Suprapubic skin (tissue), 4 donors: ENCODE results near the gene CTNNAL1. TPM values are rescaled to one million over a fixed set of nuclear protein-coding genes. Genes with fewer than 3 reads are reported as not detected.
A peak's percentile ranks its signal among the peaks of the same experiment; 100 is the strongest.

Experiments used
- DNase-seq, 2 donors: peaks; one replicate each; pipeline ENCODE4 v3.0.0-alpha.2; 2019; ENCODE audit warnings: low spot score in 2 of 2
- H3K27ac ChIP-seq: fragments of 200-600 bp; sonication (generic); one replicate; pipeline ENCODE4 v1.5.1; 2019
- H3K27me3 ChIP-seq: fragments of 200-600 bp; sonication (generic); one replicate; pipeline ENCODE4 v1.5.1; 2019
- H3K36me3 ChIP-seq: fragments of 200-600 bp; sonication (generic); one replicate; pipeline ENCODE4 v1.5.1; 2019
- H3K4me1 ChIP-seq: fragments of 200-600 bp; sonication (generic); one replicate; pipeline ENCODE4 v1.5.1; 2019
- H3K4me3 ChIP-seq: fragments of 200-600 bp; sonication (generic); one replicate; pipeline ENCODE4 v1.5.1; 2019; ENCODE audit warnings: mild to moderate bottlenecking
- H3K9me3 ChIP-seq: fragments of 200-600 bp; sonication (generic); one replicate; pipeline ENCODE4 v1.5.1; 2019
- CTCF ChIP-seq, 2 donors: fragments of 200-600 bp in 1 of 2; fragments of 450-650 bp in 1 of 2; sonication (generic) in 1 of 2; IDR thresholded peaks; one replicate each; pipeline ENCODE4 v1.5.1; 2016 to 2019; ENCODE audit warnings: antibody characterized with exemption in 2 of 2, mild to moderate bottlenecking in 1 of 2, moderate library complexity in 1 of 2
- EP300 ChIP-seq: sonication (generic); formaldehyde crosslinking; IDR thresholded peaks from one replicate; pipeline ENCODE4 v1.6.1; 2017; ENCODE audit warnings: antibody characterized with exemption
- POLR2A ChIP-seq, 2 donors: fragments of 450-650 bp; IDR thresholded peaks; one replicate each; pipeline ENCODE4 v1.6.1; 2017; ENCODE audit warnings: antibody characterized with exemption in 2 of 2, mild to moderate bottlenecking in 2 of 2, moderate library complexity in 2 of 2
- POLR2AphosphoS5 ChIP-seq, 3 donors: sonication (generic); formaldehyde crosslinking; IDR thresholded peaks; one replicate each; pipeline ENCODE4 v1.6.1; 2017; ENCODE audit warnings: antibody characterized with exemption in 3 of 3
- WGBS: methylation state at CpG from one replicate; pipeline ENCODE4 v1.1.5; 2018; 5-methylcytosine and 5-hydroxymethylcytosine counted together
- total RNA-seq, 4 donors: library from RNA; depleted of rRNA; stranded (reverse); fragments of >200 nt; gene quantifications; one replicate each; pipeline ENCODE4 v1.1.0, GENCODE V29; 2016

Gene CTNNAL1
- total RNA-seq, 4 donors from 2014 or later, result 13.0 to 23.2 (median 16.0) TPM

DNA sequence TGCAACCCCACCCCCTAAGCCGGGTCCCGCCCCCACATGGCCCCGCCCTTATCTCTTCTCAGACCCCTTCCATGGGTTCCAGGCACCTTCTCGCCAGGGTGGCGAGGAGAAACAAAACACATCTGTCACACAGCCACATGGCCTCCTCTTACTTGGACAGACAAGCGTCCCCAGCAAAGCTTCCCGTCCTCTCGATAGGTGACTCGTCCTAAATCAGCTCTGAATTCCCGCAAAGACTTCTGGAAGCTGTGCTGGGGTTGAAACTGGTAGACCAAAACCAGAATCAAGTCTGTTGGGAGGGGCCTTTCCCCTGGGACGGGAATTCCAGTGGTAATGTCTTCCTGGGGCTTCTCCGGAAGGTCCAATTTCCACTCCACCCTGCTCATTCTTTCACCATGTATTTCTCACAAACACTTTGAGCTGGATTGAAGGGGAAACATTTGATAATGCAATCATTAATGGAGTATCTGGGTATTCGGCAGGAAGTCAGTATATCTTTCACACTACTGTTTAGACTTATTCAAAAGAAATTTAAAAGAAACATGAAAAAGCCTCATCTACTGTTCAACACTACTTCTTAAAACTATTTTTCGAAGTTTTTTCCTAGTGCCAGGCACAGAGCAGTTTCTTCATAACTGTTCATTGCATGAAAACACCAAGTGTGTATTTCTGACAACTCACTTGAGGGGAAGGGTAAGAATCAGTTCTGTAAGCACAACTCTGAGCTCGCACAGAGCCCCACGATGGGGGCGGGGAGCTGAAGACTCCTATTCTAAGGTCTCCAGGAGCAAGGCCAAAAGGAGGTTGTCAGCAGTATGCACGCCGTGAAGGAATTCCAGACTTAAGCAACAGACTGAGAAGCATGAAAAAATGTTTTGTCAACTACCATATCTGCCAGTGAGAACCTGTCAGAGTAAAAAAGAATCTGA lies 644 bp upstream of the CTNNAL1 start:
- H3K4me1 ChIP-seq, result peaks cover 41% of the 10 kb centered on the region
- peak overlapping the region; percentile 95 for H3K27ac ChIP-seq
- DNase-seq, result no peak
- TF ChIP-seq EP300 (no peak), POLR2AphosphoS5 (IDR thresholded peaks at IDR 0.05) (no peak), CTCF (IDR thresholded peaks at IDR 0.05) (no peak), POLR2A (IDR thresholded peaks at IDR 0.05) (no peak)
- H3K9me3 ChIP-seq, result no peaks in the 10 kb centered on the region
- peak overlapping the region; percentile 90 for H3K4me3 ChIP-seq
- WGBS, result 15% methylated on average over 16 of the region's 19 CpGs
- no peaks in the 10 kb centered on the region for H3K36me3 ChIP-seq
- no peaks in the 10 kb centered on the region for H3K27me3 ChIP-seq

DNA sequence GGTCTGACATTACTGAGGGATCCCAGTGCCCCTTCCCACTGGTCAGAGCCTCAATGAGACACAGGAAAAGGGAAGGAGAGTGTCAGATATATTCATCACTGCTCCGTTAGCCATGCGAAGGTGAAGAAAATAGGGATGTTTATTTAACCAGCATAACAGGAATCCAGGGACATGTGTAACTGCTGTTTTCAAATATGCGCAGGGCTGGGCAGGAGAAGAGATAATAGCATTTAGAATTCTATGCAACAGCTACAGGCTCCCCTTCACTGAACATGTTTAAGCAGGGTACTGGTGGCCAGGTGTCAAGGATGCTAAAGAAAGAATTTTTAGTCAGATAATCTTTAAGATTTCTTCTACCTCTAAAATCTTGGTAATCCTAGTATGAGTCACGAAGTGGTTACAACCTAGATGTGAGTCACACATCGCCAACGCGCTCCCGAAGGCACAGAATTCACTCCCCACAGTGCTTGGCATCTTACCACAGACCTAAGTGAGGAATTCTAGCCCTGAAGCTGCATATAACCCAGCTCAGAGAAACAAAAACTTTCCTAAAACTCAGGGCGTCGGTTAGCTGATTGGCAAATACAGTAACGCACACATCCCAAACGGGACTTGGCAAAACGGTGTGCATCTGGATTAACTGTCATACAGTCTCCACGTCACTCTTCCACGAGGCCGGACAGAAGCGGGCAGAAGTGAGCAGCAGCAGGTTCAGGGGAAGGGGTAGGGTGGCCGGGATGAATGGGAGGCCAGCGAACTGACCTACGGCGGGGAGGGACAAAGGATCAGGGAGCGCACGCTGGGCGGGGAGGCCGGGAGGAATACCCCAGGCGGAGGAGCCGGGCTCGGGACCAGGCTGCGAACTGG lies 1.1 kb downstream of the CTNNAL1 start:
- H3K4me1 ChIP-seq, result peaks cover 41% of the 10 kb centered on the region

GRCh38 chr9:109011231-109011671 lies 2.0 kb downstream of the CTNNAL1 start:
- H3K4me1 ChIP-seq, result peaks cover 41% of the 10 kb centered on the region
- no peak for DNase-seq
- H3K4me3 ChIP-seq, result no peak overlapping the region
- no peaks in the 10 kb centered on the region for H3K36me3 ChIP-seq
- TF ChIP-seq POLR2A (IDR thresholded peaks at IDR 0.05) (no peak), EP300 (no peak), POLR2AphosphoS5 (IDR thresholded peaks at IDR 0.05) (no peak), CTCF (IDR thresholded peaks at IDR 0.05) (no peak)
- peak overlapping the region; percentile 53 for H3K27ac ChIP-seq
- H3K9me3 ChIP-seq, result no peaks in the 10 kb centered on the region
- no peaks in the 10 kb centered on the region for H3K27me3 ChIP-seq

More for the DNA sequence above, 1.1 kb downstream of the CTNNAL1 start:
- Histone ChIP-seq H3K27me3 (no peaks in the 10 kb centered on the region), H3K9me3 (no peaks in the 10 kb centered on the region), H3K27ac (peak overlapping the region; percentile 95), H3K4me3 (peak overlapping the region; percentile 90), H3K36me3 (no peaks in the 10 kb centered on the region)
- WGBS, result 2% methylated on average over 29 of the region's 29 CpGs
- TF ChIP-seq POLR2AphosphoS5 (IDR thresholded peaks at IDR 0.05), result peak in 2 of 3 donors; percentile 7 to 90
- no peak for TF ChIP-seq POLR2A (IDR thresholded peaks at IDR 0.05)
- peak; percentile 81 to 82 for DNase-seq

GRCh38 chr9:109010746-109011145 lies 2.6 kb downstream of the CTNNAL1 start:
- no peaks in the 10 kb centered on the region for H3K27me3 ChIP-seq
- H3K27ac ChIP-seq, result no peak overlapping the region
- TF ChIP-seq EP300 (no peak), POLR2A (IDR thresholded peaks at IDR 0.05) (no peak), CTCF (IDR thresholded peaks at IDR 0.05) (no peak), POLR2AphosphoS5 (IDR thresholded peaks at IDR 0.05) (no peak)
- DNase-seq, result no peak
- 14% methylated on average over 1 of the region's 1 CpG for WGBS
- no peak overlapping the region for H3K4me3 ChIP-seq
- peaks cover 41% of the 10 kb centered on the region for H3K4me1 ChIP-seq
- H3K9me3 ChIP-seq, result no peaks in the 10 kb centered on the region
- H3K36me3 ChIP-seq, result no peaks in the 10 kb centered on the region

GRCh38 chr9:109005678-109006077 lies 7.6 kb downstream of the CTNNAL1 start:
- DNase-seq, result no peak
- peaks cover 4% of the 10 kb centered on the region for H3K9me3 ChIP-seq
- no peaks in the 10 kb centered on the region for H3K36me3 ChIP-seq
- no peaks in the 10 kb centered on the region for H3K27me3 ChIP-seq
- WGBS, result 53% methylated on average over 3 of the region's 3 CpGs
- TF ChIP-seq EP300 (no peak), POLR2A (IDR thresholded peaks at IDR 0.05) (no peak), POLR2AphosphoS5 (IDR thresholded peaks at IDR 0.05) (no peak), CTCF (IDR thresholded peaks at IDR 0.05) (no peak)
- peaks cover 3% of the 10 kb centered on the region for H3K4me1 ChIP-seq
- no peak overlapping the region for H3K4me3 ChIP-seq
- H3K27ac ChIP-seq, result no peak overlapping the region
